H9 (cell line): Measurements from ENCODE around the gene ZDHHC9. TPM values are rescaled to one million over a fixed set of nuclear protein-coding genes. Genes with fewer than 3 reads are reported as not detected.

Source experiments
- DNase-seq: peaks from one replicate; pipeline ENCODE4 v3.0.0-alpha.2; 2017
- H2AFZ ChIP-seq: one replicate; pipeline ENCODE4 v1.6.1; 2013; ENCODE audit warnings: mild to moderate bottlenecking, low read length, control low read depth, moderate library complexity
- H2AK5ac ChIP-seq: 2 replicates; pipeline ENCODE4 v1.6.1; 2013; ENCODE audit warnings: low read length, control low read depth, mixed read lengths; ENCODE audit not compliant: insufficient read length
- H2BK120ac ChIP-seq: one replicate; pipeline ENCODE4 v1.6.1; 2013; ENCODE audit warnings: low read depth, mild to moderate bottlenecking, low read length, control low read depth, inconsistent platforms; ENCODE audit not compliant: poor library complexity, severe bottlenecking
- H2BK12ac ChIP-seq: 2 replicates; pipeline ENCODE4 v1.6.1; 2013; ENCODE audit warnings: low read length, control low read depth, mixed read lengths, low read depth; ENCODE audit not compliant: insufficient read length
- H2BK15ac ChIP-seq: 2 replicates; pipeline ENCODE4 v1.6.1; 2013; ENCODE audit warnings: low read depth, low read length, control low read depth
- H2BK20ac ChIP-seq: one replicate; pipeline ENCODE4 v1.6.1; 2013; ENCODE audit warnings: low read depth, mild to moderate bottlenecking, low read length, control low read depth, inconsistent platforms; ENCODE audit not compliant: poor library complexity, severe bottlenecking
- H2BK5ac ChIP-seq: 2 replicates; pipeline ENCODE4 v1.6.1; 2013; ENCODE audit warnings: low read length, control low read depth, mixed read lengths; ENCODE audit not compliant: insufficient read length
- H3K14ac ChIP-seq: 2 replicates; pipeline ENCODE4 v1.6.1; 2013; ENCODE audit warnings: low read length, control low read depth; ENCODE audit not compliant: insufficient read depth
- H3K18ac ChIP-seq: 2 replicates; pipeline ENCODE4 v1.6.1; 2013; ENCODE audit warnings: low read depth, mild to moderate bottlenecking, mixed read lengths, low read length, control low read depth; ENCODE audit not compliant: insufficient read length
- H3K23ac ChIP-seq: 2 replicates; pipeline ENCODE4 v1.6.1; 2013; ENCODE audit warnings: low read length, control low read depth, mixed read lengths, low read depth; ENCODE audit not compliant: insufficient read length
- H3K23me2 ChIP-seq: 2 replicates; pipeline ENCODE4 v1.6.1; 2013; ENCODE audit warnings: low read depth, mild to moderate bottlenecking, mixed read lengths, low read length, control low read depth; ENCODE audit not compliant: insufficient read length, poor library complexity, severe bottlenecking
- H3K27ac ChIP-seq: 2 replicates; pipeline ENCODE4 v1.5.1; 2013; ENCODE audit warnings: low read length, control low read depth, mixed read lengths, low read depth; ENCODE audit not compliant: insufficient read length
- H3K27me3 ChIP-seq: 2 replicates; pipeline ENCODE4 v1.6.1; 2013; ENCODE audit warnings: low read length, control low read depth, inconsistent platforms; ENCODE audit not compliant: insufficient read depth
- H3K4ac ChIP-seq: 2 replicates; pipeline ENCODE4 v1.6.1; 2013; ENCODE audit warnings: low read depth, mild to moderate bottlenecking, control low read depth, inconsistent platforms, low read length, moderate library complexity
- H3K4me1 ChIP-seq: 2 replicates; pipeline ENCODE4 v1.6.1; 2013; ENCODE audit warnings: low read length, control low read depth, inconsistent platforms; ENCODE audit not compliant: insufficient read depth
- H3K4me2 ChIP-seq: 2 replicates; pipeline ENCODE4 v1.6.1; 2013; ENCODE audit warnings: low read length, control low read depth, mixed read lengths; ENCODE audit not compliant: insufficient read length, insufficient read depth
- H3K56ac ChIP-seq: 2 replicates; pipeline ENCODE4 v1.6.1; 2013; ENCODE audit warnings: low read depth, mild to moderate bottlenecking, mixed read lengths, low read length, control low read depth; ENCODE audit not compliant: insufficient read length
- H3K79me1 ChIP-seq: 2 replicates; pipeline ENCODE4 v1.6.1; 2013; ENCODE audit warnings: low read depth, mild to moderate bottlenecking, moderate library complexity, low read length, control low read depth, inconsistent platforms; ENCODE audit not compliant: insufficient read depth, poor library complexity, severe bottlenecking
- H3K79me2 ChIP-seq: 2 replicates; pipeline ENCODE4 v1.6.1; 2013; ENCODE audit warnings: low read length, control low read depth, inconsistent platforms; ENCODE audit not compliant: insufficient read depth
- H3K9ac ChIP-seq: 2 replicates; pipeline ENCODE4 v1.6.1; 2013; ENCODE audit warnings: low read length, control low read depth, mixed read lengths; ENCODE audit not compliant: insufficient read length; ENCODE audit errors: extremely low read depth
- H3K9me3 ChIP-seq: one replicate; pipeline ENCODE4 v1.6.1; 2013; ENCODE audit warnings: low read depth, low read length, inconsistent platforms; ENCODE audit not compliant: control insufficient read depth
- H3T11ph ChIP-seq: one replicate; pipeline ENCODE4 v1.6.1; 2013; ENCODE audit warnings: mild to moderate bottlenecking, low read length, control low read depth, inconsistent platforms
- H4K20me1 ChIP-seq: one replicate; pipeline ENCODE4 v1.6.1; 2013; ENCODE audit not compliant: control insufficient read depth, insufficient read length, insufficient read depth
- H4K5ac ChIP-seq: 2 replicates; pipeline ENCODE4 v1.6.1; 2013; ENCODE audit warnings: low read depth, mild to moderate bottlenecking, mixed read lengths, low read length, control low read depth; ENCODE audit not compliant: insufficient read length
- H4K8ac ChIP-seq: replicated peaks from 2 replicates; pipeline ENCODE4 v1.6.1; 2013; ENCODE audit warnings: low read length, control low read depth, mixed read lengths, low read depth; ENCODE audit not compliant: insufficient read length
- H4K91ac ChIP-seq: 2 replicates; pipeline ENCODE4 v1.6.1; 2013; ENCODE audit warnings: low read depth, mild to moderate bottlenecking, moderate library complexity, mixed read lengths, low read length, control low read depth; ENCODE audit not compliant: insufficient read length
- H3K27ac Mint-ChIP-seq, 3 experiments: 2 replicates in 2 of 3; 3 replicates in 1 of 3; pipeline ENCODE4 v1.8.0; 2020 to 2021; ENCODE audit warnings: mixed read lengths in 3 of 3, mild to moderate bottlenecking in 1 of 3, moderate library complexity in 1 of 3
- H3K27me3 Mint-ChIP-seq: 2 replicates; pipeline ENCODE4 v1.8.0; 2021; ENCODE audit warnings: low read depth, mild to moderate bottlenecking, moderate library complexity, mixed read lengths
- H3K36me3 Mint-ChIP-seq, 3 experiments: 2 replicates in 2 of 3; 3 replicates in 1 of 3; pipeline ENCODE4 v1.8.0; 2020 to 2021; ENCODE audit warnings: low read depth in 3 of 3, mixed read lengths in 3 of 3; ENCODE audit not compliant: insufficient read depth in 1 of 3
- H3K4me1 Mint-ChIP-seq, 2 experiments: 2 replicates each; pipeline ENCODE4 v1.8.0; 2020; ENCODE audit warnings: mixed read lengths in 2 of 2
- H3K4me3 Mint-ChIP-seq, 2 experiments: 2 replicates in 1 of 2; 3 replicates in 1 of 2; pipeline ENCODE4 v1.8.0; 2020 to 2021; ENCODE audit warnings: mild to moderate bottlenecking in 2 of 2, mixed read lengths in 2 of 2, moderate library complexity in 1 of 2
- H3K9me3 Mint-ChIP-seq, 2 experiments: 2 replicates in 1 of 2; 3 replicates in 1 of 2; pipeline ENCODE4 v1.8.0; 2020; ENCODE audit warnings: mild to moderate bottlenecking in 2 of 2, mixed read lengths in 2 of 2, moderate library complexity in 1 of 2
- WGBS: extraction: QIAGEN DNeasy Blood & Tissue Kit; methylation state at CpG from one replicate; pipeline ENCODE4 v1.1.7; 2013; ENCODE audit warnings: missing lambda C conversion rate, low lambda C conversion rate, mixed read lengths; ENCODE audit not compliant: insufficient read length; ENCODE audit errors: extremely low coverage; 5-methylcytosine and 5-hydroxymethylcytosine counted together
- total RNA-seq: library from RNA; stranded (reverse); gene quantifications from 2 replicates; pipeline ENCODE4 v1.2.1, GENCODE V29; 2021
- TF ChIP-seq, protein P1 (sequence below): fragments of 200-600 bp; sonication (generic); conservative IDR thresholded peaks from 3 replicates; pipeline ENCODE4 v1.8.0; 2021; ENCODE audit warnings: antibody characterized with exemption, mild to moderate bottlenecking

ZDHHC9 gene
- total RNA-seq, 1 experiment from 2014 or later, result 21.0 TPM

DNA sequence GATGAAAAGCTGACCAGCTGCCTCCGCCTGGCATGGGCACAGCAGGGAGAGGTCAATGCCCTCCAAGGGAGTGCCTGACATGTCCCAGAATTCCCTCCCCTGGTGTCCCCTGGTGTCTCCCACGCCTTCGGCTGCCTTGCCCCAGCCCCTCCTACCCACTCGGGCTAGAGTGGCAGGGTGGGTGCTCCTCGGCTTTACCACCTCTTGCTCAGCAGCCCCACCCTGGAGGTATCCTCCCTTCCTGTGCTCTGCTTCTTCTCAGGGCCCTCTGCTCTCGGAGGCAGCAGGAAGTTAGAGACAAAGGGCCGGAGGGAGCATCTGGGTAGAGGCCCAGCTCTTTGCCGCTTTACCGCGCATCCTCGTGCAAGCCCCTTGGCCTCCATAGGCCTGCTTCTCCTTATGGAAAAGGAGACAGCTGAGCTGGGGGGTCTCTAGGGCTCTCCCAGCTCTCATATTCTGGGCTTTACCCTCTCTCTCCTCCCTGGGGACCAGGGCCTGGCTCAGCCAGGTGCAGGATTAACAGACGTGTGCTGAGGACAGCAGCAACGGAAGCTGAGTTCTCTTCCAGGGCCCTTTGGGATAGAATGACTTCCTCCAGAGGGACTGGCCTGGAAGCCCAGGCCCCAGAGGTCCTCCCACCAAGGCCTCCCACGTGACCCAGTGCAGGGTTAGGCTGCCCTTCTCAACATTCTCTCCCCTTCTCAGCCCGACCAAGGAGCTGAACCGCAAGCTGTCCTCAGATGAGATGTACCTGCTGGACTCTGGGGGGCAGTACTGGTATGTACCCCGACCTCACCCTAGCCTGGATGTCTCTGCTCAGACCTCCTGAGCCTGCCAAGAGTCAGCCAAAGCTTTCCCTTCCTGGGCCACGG is 87.7 kb downstream of the ZDHHC9 start:
- Histone ChIP-seq H3K18ac (no peak overlapping the region), H3K27ac (no peak overlapping the region), H2BK12ac (no peak overlapping the region), H3K4me1 (no peaks in the 10 kb centered on the region), H2BK15ac (no peak overlapping the region), H3K79me1 (no peaks in the 10 kb centered on the region), H2AK5ac (no peak overlapping the region), H2BK120ac (no peak overlapping the region), H2BK5ac (no peak overlapping the region), H3K9ac (no peak overlapping the region), H4K20me1 (no peaks in the 10 kb centered on the region), H3K4ac (no peak overlapping the region), H3K23me2 (peaks cover 4% of the 10 kb centered on the region), H3T11ph (no peak overlapping the region), H4K8ac (no peak overlapping the region), H3K27me3 (no peaks in the 10 kb centered on the region), H3K23ac (no peak overlapping the region), H3K56ac (no peak overlapping the region), H2BK20ac (no peak overlapping the region), H4K91ac (no peak overlapping the region), H3K79me2 (no peaks in the 10 kb centered on the region), H4K5ac (no peak overlapping the region), H3K4me2 (no peak overlapping the region), H2AFZ (no peak overlapping the region), H3K9me3 (peaks cover 15% of the 10 kb centered on the region), H3K14ac (no peak overlapping the region)
- H3K27ac Mint-ChIP-seq, result no peak overlapping the region
- peaks cover 5 to 15% of the 10 kb centered on the region in 2 experiments for H3K4me1 Mint-ChIP-seq
- DNase-seq, result peak; percentile 73
- no peak overlapping the region for H3K4me3 Mint-ChIP-seq
- peaks cover 0 to 3% (median 0%) of the 10 kb centered on the region in 3 experiments; a peak in 3 of 7 replicates for H3K36me3 Mint-ChIP-seq
- no CpG with 5 or more reads among the region's 18 CpGs for WGBS
- peaks cover 3% of the 10 kb centered on the region; the same call in 1 of the 2 replicates for H3K27me3 Mint-ChIP-seq
- TF ChIP-seq, protein P1, sequence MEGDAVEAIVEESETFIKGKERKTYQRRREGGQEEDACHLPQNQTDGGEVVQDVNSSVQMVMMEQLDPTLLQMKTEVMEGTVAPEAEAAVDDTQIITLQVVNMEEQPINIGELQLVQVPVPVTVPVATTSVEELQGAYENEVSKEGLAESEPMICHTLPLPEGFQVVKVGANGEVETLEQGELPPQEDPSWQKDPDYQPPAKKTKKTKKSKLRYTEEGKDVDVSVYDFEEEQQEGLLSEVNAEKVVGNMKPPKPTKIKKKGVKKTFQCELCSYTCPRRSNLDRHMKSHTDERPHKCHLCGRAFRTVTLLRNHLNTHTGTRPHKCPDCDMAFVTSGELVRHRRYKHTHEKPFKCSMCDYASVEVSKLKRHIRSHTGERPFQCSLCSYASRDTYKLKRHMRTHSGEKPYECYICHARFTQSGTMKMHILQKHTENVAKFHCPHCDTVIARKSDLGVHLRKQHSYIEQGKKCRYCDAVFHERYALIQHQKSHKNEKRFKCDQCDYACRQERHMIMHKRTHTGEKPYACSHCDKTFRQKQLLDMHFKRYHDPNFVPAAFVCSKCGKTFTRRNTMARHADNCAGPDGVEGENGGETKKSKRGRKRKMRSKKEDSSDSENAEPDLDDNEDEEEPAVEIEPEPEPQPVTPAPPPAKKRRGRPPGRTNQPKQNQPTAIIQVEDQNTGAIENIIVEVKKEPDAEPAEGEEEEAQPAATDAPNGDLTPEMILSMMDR, result peak; percentile 40; the same call in 2 of the 3 replicates
- peaks cover 0 to 72% of the 10 kb centered on the region in 2 experiments; a peak in 2 of 5 replicates for H3K9me3 Mint-ChIP-seq
